Activated CD8-positive, alpha-beta memory T cell treated with anti-CD3 and anti-CD28 coated beads for 4 hours (primary cell): ENCODE results near the gene TTLL8.

ENCODE experiments used
- DNase-seq, 2 donors: peaks; one replicate each; pipeline ENCODE4 v3.0.0-alpha.2; 2020; ENCODE audit warnings: low read depth in 2 of 2

TTLL8 gene

DNA sequence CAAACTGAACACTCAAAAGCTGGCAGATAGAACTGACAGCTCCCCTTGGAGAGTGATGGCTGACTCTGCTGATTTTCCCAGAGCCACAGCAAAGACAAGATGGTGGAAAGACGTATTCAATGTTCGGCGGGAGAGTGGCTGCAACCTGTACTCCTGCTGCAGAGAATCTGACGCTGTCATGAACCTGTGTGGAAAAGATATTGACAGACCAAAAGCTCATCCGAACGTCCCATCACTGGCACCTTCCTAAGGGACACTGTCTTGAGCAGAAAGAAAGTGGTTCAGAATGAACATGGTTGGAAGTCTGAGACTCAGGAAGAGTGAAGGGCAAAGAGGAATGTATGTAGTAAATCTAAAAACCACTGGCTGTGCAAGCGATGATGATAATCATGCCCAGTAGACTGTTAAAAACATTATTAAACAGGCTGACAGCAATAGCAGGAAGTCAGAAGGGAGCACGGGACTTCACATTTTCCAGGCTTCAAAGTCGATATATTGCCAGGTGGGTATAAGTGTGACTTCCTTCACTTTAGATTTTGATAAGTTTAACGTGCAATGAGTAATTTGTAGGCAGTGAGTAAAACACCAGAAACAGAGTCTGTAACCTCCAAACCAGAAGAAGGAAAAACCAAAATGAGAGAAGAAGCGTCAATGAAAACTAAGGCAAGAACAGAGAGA lies 39.4 kb downstream of the TTLL8 start:
- DNase-seq, result no peak

DNA sequence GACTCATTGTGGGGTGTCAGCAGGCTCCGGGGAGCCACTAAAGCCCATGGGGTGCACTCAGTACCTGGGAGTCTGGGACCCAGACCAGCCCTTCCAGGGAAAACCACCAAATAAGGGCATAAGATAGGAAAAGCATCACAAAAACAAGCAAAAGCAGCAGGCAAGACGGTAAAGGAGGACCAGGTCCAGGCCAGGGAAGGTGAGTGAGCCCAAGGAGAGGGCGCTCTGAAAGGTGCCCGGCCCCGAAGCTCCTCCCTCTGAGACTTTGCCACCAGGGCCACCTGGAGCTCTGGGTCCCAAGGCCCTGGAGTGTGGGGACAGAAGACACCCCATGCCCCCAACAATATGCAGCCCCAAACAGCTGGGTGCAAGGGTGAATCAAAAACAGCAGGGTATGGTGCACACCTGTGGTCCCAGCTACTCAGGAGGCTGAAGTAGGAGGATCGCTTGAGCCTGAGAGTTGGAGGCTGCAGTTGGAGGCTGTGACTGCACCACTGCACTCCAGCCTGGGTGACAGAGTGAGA lies 40.3 kb downstream of the TTLL8 start:
- DNase-seq, result no peak

DNA sequence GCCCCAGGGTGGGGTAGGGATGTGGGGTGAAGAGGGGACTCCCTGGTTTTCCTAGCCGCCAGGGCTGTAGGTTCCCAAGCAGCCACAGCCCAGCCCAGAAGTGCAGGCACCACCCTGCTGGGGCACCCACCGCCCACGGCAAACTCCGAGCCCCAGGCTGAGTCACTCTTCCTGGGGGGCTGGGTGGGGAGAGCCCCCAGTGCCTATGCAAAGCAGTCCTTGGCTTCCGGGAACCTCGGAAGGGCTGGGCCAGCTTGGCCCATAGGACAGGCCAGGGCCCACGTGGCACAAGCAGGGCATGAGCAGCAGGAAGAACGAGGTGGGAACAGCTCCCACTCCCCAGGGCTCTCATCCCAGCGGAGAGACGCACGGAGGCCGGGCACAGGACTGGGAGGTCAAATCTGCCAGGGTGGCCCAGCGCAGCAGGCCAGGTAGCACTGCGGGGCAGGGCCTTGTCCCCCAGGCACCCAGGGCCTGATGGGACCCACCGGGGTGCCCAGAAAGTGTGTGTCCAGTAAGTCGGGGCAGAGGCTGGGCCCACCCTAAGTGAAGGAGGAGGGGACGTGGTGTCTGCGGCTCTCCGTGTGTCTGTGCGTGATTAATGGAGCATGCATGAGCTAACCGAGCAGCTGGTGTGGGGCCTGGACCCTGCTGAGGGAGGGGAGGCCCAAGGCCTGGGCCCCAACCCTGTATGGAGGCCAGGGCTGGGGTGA lies 41.0 kb downstream of the TTLL8 start:
- peak; percentile 60 to 64 for DNase-seq

DNA sequence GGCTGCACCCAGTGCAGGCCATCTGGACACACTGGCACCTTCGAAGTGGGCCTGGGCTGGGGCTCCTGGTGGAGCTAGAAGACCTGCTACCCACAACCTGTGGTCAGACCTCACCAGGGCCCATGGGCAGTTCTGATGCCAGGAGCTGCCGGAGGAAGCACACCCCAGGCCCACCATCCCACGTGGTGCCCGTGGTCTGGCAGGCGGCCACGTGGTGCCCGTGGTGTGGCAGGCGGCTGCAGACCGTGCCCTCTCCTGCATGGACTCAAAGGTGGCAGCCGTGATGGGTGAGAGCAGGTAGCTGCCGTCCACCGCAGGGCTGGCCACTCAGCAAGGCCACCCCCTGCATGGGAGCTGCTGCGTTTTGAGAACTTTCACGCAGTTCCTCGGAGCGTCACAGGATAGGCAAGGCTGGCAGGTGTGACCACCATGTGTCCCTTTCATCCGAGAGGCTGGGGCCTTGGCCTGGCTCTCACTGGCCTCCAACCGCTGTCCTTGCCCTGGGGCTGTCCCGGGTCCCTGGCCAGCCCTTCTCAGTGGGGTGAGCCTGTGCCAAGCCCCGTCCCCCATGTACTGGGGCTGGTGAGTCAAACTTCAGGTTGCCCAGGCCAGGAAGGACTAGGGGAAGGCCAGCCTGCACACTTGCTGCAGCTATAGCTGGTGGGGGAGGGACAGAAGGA lies 41.6 kb downstream of the TTLL8 start:
- no peak for DNase-seq

DNA sequence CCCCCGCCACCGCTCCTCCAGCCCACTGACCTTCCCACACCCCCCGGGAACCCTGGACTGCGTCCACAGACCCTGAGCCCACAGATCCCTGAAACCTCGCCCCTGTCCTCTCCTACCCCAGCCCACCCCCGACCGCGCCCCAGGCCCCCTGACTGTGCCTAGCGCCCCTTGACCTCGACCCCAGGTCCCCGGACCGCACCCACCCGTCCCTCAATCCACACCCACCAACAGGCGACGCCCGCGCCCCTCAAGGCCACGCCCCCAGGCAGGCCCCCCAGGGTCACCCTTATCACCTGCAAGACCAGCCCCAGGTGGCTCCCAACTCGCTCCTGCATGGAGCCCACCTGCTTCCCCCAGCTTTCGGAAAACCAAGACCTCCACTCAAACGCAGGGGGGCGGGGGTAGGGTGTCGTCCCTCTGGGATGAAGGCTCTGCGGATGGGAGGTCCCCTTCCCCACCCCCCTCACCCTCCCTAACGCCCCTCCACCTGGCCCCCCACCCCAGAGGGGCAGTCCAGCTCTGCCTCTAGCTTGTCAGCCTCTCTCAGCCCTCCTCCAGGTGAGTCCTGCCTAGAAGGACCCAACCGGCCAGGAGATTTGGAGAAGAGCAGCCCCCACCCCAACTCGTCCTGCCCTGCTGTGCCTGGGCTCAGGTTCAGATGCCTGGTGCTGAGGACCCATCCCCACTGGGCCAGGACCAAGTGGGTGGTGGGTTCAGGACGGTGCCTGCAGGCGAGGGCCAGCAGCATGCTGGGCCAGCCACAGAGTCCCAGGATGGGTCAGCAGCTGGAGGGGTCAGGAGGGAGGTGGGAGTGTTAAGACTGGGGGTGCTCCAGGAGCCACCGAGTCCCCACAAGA lies 42.4 kb downstream of the TTLL8 start:
- no peak for DNase-seq

DNA sequence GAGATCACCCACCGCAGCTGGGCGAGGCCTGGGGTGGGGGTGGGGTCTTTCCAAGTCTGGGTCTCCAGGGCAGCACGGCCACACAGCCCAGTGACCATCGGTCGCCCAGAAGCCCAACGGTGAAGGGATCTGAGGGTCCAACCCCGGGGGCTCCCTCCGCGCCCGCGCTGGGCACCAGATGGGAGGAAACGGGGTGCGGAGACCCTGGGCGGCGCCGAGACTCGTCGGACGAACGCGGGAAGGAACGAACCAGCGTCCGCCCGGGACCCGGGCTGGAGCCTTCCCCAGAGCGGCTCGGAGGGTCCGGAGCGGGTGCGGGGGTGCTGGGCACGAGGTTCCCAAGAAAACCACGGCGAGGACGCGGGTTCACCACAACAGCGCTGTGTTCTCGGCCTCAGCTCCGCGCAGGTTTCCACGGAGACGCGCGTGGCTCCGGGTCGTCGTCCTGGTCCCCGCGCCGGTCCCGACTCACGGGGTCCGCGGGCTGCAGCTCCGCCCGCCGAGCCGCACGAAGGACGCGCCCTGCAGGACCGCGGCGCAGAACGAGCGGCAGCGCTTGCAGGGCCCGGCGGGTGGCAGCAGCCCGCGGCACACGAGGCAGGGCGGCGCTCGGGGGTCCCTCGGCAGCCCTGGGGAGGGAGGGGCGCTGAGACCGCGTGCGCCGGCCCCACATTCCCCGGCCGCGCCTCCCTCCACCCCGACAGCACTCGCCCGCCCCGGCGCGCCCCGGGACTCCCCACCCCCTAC lies 43.3 kb downstream of the TTLL8 start:
- DNase-seq, result no peak

DNA sequence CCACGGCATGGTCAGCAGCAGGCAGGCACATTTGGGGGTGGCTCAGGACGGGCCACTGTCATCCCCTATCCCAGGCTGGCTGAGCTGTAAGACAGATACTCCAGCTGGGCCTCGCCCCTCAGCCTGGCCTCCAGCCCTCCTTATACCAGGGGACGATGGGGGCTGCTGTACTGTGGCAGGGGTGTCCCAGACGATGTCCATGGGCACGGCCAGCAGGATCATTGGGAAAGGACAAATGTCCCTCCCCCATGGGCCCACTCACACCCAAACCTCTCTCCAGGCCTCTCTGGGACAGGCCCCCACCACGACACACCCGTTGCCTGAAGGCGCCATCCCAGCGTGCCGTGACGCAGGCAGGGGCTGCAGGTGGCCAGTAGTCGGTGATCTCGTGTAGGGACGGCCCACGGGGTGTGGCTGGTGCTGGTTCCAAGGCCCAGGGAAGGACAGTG lies 44.0 kb downstream of the TTLL8 start:
- DNase-seq, result no peak

DNA sequence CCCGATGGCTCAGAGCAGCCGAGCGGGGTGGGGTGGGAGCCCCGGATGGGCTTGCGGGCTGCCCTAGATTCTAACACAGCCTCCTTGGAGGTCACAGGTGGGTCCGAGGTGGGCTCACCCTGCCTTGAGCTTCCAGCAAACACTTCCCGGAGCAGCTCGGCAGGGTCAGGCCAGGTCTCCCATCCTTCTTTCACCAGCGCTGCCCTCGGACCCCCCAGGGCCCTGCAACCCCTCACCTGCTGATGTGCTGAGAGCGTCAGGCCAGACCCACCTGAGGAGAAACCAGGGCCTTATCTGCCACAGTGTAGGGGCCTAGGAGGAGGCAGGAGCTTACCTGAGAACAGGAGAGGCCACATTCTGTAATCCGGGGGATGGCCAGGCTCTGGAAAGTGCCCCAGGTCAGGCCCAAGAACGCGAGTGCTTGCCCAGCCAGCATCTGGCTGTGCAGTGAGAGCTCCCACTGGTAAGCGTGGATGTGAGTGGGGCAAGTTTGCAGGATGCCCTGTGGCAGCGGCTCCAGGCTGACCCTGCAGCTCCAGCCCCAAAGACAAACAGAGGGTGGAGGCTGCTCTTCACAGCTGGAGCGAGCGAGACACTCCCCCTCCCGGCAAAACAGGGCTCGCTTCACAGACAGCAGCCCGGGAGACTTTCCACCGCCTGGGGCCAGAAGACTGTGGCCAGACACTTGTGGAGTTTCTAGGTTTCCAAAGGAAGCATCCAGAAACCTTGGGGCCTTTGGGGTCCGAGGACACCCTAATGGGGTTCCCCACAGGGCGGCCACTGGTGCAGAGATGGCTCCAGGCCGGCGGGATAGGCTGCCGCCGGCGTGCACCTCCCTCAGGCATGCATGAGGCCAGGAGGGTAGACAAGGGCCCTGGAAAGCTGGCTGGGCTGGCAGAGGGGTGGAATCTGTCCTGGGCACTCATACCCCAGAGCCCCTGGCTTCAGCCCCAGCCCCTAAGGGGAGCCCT lies 45.6 kb downstream of the TTLL8 start, which contains the start of gene IL17REL:
IL17REL (minus strand) TSS at position 555 of the 971 bp plus-strand sequence; CDS start at position 436, 119 bp downstream.
- DNase-seq, result no peak

DNA sequence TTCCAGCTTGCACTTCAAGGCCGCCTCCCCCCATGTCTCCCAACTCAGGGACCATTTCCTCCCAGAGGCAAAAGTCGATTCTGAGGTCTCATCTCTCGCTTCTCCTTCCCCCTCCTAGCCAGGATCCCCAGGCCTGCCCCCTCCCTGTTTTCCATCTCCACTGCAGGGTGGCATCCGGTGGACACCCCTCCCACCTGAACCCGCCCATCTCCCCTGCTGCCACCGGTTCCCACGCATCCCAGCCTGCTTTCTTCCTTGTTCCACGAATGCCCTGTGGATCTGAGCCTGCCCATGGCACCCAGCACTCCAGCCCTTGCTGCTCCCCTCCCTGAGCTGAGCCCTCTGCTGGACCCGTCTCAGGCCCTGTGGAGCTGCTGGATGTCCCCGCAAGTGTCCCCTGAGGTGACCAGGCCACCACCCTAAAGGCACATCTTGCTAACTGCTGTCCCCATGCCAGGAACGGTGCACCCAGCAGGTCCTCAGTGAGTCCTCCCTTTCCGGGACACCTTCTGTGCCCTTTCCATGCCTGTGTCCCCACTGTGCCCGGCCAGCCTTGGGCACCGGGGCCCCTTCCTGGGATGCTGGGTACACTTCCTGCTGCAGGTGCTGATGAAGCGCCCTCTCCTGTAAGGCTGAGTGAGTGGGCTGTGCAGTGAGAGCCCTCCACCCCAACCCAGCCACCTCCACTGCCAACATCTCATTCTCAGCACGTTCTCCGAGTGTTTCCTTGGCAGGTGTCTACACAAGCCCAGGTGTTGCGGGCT lies 46.5 kb downstream of the TTLL8 start:
- no peak for DNase-seq

DNA sequence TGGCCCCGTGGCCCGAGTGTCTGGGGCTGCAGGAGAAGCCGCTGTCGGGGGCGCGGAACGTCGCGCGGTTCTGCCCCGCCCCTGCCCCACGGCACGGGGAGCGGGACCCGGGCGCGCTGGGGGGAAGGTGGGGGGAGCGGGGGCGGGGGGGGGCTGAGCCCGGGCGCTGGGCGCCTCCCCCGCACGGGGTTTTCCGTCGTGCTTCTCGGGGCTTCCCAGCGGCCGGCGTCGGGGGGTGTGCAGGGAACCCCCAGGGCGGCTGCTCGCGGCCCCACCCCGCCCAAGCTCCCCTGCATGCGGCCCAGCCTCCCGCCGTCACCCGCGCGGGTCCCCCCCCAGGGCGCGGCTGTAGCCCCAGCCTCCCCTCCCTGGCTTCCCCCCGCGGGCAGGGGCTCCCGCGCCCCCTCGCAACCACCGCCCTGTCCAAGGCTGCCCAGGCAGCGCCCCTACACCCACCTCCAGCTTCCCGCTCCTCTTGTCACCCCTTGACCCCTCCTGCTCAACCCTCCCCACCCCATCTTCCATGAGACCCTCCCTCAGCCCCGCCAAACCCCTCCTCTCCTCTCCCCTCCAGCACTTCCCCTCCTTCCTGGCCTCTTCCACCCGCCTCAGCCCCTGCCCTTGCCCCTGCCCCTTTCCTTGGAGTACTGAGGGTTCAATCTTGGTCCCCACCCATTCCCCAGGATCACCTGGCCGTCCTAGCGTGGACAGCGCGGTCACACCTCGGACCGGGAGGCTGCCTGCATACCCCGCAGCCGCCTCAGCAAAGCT lies 47.2 kb downstream of the TTLL8 start:
- DNase-seq, result peak; percentile 70 to 72

DNA sequence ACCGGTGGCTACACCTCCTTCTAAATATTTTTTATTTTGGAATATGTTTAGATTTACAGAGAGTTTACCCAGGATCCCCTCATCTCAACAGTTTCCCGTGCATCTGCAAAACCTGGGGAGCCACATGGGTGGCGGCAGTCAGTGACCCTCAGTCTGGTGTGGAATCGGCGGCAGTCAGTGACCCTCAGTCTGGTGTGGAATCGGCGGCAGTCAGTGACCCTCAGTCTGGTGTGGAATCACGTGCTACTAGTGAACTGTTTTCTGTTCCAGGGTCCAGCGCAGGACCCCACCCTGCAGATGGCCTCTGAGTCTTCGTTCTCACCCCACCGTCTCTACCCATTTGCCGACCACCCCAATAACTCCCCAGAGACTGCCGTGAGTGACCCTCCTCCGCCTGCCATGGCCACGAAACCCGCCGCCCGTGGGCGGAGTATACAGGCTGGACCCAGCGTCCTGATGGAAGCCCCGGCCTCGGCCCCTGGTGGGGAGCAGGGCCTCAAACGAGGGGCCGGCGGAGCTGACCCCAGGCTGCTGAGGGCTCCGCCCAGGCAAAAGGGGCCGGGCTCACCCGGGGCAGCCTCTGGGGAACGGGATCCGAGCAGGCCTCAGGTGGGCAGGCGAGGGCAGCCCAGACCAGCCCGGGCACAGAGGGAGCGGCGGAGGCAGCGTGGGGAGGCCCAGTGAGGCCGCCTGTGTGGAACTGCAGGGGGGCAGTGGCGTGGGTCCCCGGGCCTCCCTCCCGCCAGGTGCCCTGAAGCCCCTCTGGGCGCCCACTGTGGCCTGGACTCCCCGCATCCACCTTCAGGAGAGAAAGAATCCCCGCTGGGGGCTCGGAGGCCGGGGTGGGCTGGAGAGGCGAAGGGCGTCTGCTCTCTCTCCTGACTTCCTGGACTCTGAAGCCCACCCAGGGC lies 48.1 kb downstream of the TTLL8 start:
- no peak for DNase-seq

DNA sequence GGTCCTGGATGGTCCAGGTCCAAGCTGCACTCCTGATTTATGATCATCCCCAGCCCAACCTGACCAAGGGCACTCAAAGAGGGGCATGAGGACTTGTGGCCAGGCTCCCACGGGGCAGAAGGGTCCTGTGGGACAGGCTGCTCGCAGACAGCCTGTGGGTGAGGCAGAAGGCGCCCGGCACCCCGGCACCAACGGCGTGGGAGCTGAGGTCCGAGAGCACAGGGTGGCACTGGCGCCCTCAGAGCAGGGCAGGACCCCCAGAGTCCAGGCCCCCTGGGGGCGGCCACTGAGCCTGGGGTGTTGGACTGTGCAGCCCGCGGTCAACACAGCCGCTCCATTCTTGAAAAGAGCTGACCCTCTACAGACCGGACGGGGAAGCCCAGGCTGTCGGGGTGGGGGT lies 48.8 kb downstream of the TTLL8 start:
- no peak for DNase-seq

DNA sequence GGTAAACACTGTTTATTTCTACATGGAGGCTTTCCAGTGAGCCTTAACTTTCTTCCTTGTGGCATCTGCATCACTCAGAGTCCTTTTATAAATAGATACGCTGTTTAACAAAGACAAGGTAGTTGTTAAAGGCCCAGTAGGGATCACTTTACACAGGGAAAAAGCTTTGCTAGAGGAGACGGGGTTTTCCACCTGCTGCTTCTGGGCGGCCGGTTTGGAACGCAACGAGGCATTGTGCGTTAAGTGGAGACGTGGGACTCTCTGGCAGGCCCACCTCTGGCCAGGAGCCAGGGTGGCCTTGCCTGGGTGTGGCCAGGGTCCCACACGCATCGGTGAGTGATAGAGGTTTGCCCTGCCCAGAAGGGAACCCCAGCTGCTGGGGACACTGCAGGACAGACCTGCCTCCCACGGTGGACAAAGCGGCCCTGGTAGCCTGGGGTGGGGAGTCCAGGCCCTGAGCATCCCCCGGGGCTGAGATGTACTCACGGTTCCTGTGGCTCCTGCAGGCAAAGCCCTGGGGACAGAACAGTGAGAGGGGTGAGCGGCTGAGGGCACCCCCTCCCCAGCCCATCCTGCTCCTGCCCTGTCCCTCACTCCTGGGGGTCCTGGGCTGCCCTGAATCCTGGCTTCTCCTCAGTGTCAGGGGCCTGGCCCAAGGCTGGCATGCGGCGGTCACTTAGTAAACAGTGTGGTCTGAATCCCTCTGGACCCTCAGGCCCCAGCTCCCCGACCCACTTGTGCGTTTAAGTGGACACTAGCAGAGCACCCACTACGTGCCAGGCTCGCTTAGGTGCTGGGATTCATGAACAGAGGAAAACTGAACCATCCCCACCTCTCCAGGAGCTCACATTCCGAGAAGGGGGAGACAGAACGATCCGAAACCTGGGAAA lies 49.7 kb downstream of the TTLL8 start:
- DNase-seq, result no peak

DNA sequence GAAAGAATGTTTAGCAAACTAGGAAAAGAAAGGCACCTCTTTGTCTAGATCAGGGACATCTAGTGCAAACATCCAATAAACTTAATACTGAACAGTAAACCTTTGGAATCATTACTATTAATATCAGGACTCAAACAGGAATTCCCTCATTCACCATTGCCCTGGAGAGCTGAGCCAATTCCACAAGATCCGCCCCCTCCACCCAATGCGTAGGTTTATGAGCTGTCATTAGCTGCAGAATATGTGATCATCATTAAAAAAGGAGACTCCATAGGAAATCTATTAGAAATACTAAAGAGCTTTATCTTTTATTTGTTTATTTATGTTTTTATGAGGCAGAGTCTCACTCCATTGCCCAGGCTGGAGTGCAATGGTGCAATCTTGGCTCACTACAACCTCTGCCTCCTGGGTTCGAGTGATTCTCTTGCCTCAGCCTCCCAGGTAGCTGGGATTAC lies 51.0 kb downstream of the TTLL8 start:
- no peak for DNase-seq

DNA sequence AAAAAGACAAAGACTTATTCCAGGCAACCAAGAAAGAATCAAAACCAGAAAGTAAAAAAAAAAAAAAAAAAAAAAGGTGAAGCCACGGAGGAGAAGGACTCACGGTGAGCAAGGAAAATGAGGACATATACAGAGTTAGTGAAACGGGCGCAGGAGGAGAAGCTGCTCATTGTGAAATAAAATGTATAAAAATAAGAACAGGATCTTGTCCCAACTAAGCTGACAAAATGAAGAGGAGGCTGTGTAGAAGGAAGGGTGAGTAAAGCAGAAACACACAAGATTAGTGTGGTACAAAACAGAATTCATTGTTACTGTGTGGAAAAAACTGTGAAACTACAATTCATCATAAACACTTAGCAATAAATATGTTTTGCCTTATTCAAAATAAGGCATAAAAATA lies 53.2 kb downstream of the TTLL8 start:
- no peak for DNase-seq

DNA sequence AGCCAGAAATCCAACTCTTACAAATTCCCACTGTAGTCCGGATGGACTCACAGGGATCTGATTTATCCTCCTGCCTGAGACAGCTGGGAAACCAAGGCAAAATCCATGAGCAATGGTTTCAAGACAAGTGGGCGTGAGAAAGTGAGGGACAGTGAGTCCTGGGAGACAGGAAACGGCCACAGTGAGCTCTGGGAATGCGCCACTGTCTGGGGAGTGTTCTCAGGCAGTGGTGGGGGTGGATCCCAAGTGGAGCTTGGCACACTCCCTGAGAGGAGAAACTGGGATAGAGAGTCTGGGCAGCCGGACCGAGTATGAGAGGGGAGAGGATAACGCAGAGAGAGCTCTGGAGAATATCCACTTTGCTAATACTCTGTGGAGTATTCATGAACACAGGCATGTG lies 55.3 kb downstream of the TTLL8 start:
- no peak for DNase-seq
